ENCODE data around the gene G6PC1.
"Not testable (repeated sequence)": the region's sequence is repeated elsewhere in the genome, so short reads cannot be mapped to it uniquely, and the experiment has no call there.

Gene G6PC1

GRCh38 chr17:42866631-42867575 is 33.7 kb upstream of the G6PC1 start:
- TF ChIP-seq GABPA (IDR thresholded peaks at IDR 0.05; ENCODE audit: low read depth) (no peak), REST (IDR thresholded peaks at IDR 0.05; ENCODE audit: insufficient replicate concordance, low read depth) (no peak), POLR2AphosphoS5 (IDR thresholded peaks at IDR 0.05; ENCODE audit: low read depth) (no peak), CTCF (IDR thresholded peaks at IDR 0.05; ENCODE audit: insufficient read depth, low read length) (no peak), SPI1 (IDR thresholded peaks at IDR 0.05; ENCODE audit: borderline replicate concordance, low read depth) (no peak)
- no peak for DNase-seq (ENCODE audit: low read depth in 1 of 2, low spot score in 1 of 2)

GRCh38 chr17:42867694-42868261 is 32.8 kb upstream of the G6PC1 start:
- not testable (repeated sequence) for H3K27ac ChIP-seq (replicated peaks); DNase-seq (ENCODE audit: low read depth in 1 of 2, low spot score in 1 of 2); H3K27me3 ChIP-seq (ENCODE audit: insufficient read depth, poor library complexity, severe bottlenecking); H3K4me3 ChIP-seq (replicated peaks; ENCODE audit: insufficient read depth, low read length)

More at GRCh38 chr17:42866631-42867575, 33.7 kb upstream of the G6PC1 start:
- H3K27me3 ChIP-seq (ENCODE audit: insufficient read depth, poor library complexity, severe bottlenecking): no peaks in the 10 kb centered on the region
- no peak overlapping the region for H3K4me3 ChIP-seq (replicated peaks; ENCODE audit: insufficient read depth, low read length)
- no peak overlapping the region for H3K27ac ChIP-seq (replicated peaks)

GRCh38 chr17:42868338-42868737 is 32.3 kb upstream of the G6PC1 start:
- H3K4me3 ChIP-seq (replicated peaks; ENCODE audit: insufficient read depth, low read length): no peak overlapping the region
- TF ChIP-seq POLR2AphosphoS5 (IDR thresholded peaks at IDR 0.05; ENCODE audit: low read depth): no peak
- no peak for TF ChIP-seq REST (IDR thresholded peaks at IDR 0.05; ENCODE audit: insufficient replicate concordance, low read depth)
- H3K27me3 ChIP-seq (ENCODE audit: insufficient read depth, poor library complexity, severe bottlenecking): no peaks in the 10 kb centered on the region
- H3K27ac ChIP-seq (replicated peaks): no peak overlapping the region
- no peak for DNase-seq (ENCODE audit: low read depth in 1 of 2, low spot score in 1 of 2)

GRCh38 chr17:42871647-42872046 is 29.0 kb upstream of the G6PC1 start:
- no peak for DNase-seq (ENCODE audit: low read depth in 1 of 2, low spot score in 1 of 2)
- Histone ChIP-seq H3K4me3 (replicated peaks; ENCODE audit: insufficient read depth, low read length) (no peak overlapping the region), H3K27me3 (ENCODE audit: insufficient read depth, poor library complexity, severe bottlenecking) (no peaks in the 10 kb centered on the region), H3K27ac (replicated peaks) (no peak overlapping the region)
- TF ChIP-seq REST (IDR thresholded peaks at IDR 0.05; ENCODE audit: insufficient replicate concordance, low read depth) (no peak), POLR2AphosphoS5 (IDR thresholded peaks at IDR 0.05; ENCODE audit: low read depth) (no peak), SPI1 (IDR thresholded peaks at IDR 0.05; ENCODE audit: borderline replicate concordance, low read depth) (no peak), CTCF (IDR thresholded peaks at IDR 0.05; ENCODE audit: insufficient read depth, low read length) (no peak), GABPA (IDR thresholded peaks at IDR 0.05; ENCODE audit: low read depth) (no peak)

Data from HL-60 (cell line).